ENCODE measurements around the gene HFE. TPM values are rescaled to one million over a fixed set of nuclear protein-coding genes. Genes with fewer than 3 reads are reported as not detected.

The HFE gene
- total RNA-seq, 1 donor from 2014 or later: 2.6 TPM

DNA sequence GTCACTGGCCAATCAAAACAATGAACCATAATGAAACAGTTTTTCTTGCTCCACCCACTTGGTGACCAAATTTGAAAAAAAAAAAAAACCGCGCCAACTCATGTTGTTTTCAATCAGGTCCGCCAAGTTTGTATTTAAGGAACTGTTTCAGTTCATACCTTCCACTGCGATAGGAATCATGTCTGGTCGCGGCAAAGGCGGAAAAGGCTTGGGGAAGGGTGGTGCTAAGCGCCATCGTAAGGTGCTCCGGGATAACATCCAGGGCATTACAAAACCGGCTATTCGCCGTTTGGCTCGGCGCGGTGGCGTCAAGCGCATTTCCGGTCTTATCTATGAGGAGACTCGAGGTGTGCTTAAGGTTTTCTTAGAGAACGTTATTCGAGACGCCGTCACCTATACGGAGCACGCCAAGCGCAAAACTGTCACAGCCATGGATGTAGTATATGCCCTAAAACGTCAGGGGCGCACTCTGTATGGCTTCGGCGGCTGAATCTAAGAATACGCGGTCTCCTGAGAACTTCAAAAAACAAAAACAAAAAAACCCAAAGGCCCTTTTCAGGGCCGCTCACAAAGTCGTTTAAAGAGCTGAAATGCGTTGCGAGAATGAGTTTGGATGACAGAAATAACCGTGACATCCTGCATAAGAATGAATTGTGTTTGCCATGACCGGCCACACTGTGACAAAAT, 16.7 kb downstream of the HFE start:
- no peaks in the 10 kb centered on the region for H3K9me3 Mint-ChIP-seq
- DNase-seq (ENCODE audit: extremely low spot score, unreplicated experiment): peak; percentile 77
- peak; percentile 66 for TF ChIP-seq CTCF (conservative IDR thresholded peaks at IDR 0.05)
- peak overlapping the region; percentile 95 for H3K4me3 Mint-ChIP-seq
- no peaks in the 10 kb centered on the region for H3K36me3 Mint-ChIP-seq
- peaks cover 11% of the 10 kb centered on the region for H3K4me1 Mint-ChIP-seq (ENCODE audit: unreplicated experiment)
- peaks cover 6% of the 10 kb centered on the region for H3K27me3 Mint-ChIP-seq
- H3K27ac Mint-ChIP-seq: peak overlapping the region; percentile 99

GRCh38 chr6:26104457-26105108, 17.4 kb downstream of the HFE start:
- H3K27me3 Mint-ChIP-seq: peaks cover 6% of the 10 kb centered on the region

DNA sequence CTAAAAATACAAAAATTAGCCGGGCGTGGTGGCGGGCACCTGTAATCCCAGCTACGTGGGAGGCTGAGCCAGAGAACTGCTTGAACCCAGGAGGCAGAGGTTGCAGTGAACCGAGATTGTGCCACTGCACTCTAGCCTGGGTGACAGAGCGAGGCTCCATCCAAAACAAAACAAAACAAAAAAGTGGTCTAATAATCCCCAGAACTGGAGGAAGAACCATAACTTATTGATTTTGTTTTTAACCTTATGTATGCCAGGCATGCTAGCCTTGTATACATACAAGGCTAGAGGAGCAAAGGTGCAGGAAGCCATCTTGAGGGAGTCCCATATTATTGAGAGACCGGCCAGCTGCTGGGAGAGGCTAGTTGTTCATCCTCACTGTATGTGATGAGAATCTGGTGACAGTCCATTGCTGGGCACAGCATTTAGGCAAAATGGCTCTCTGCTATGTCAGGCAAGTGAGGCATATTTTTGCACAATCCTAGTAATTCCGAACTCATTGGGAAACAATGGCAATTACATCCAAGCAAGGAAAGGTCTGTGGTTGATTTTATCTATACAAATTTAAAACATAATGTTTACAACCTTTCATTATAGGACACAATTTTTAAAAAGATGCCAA, 18.0 kb downstream of the HFE start:
- TF ChIP-seq CTCF (conservative IDR thresholded peaks at IDR 0.05): no peak
- H3K4me1 Mint-ChIP-seq (ENCODE audit: unreplicated experiment): peaks cover 15% of the 10 kb centered on the region
- no peak for DNase-seq (ENCODE audit: extremely low spot score, unreplicated experiment)
- H3K36me3 Mint-ChIP-seq: no peaks in the 10 kb centered on the region
- H3K4me3 Mint-ChIP-seq: no peak overlapping the region
- H3K27me3 Mint-ChIP-seq: peaks cover 6% of the 10 kb centered on the region
- no peak overlapping the region for H3K27ac Mint-ChIP-seq
- no peaks in the 10 kb centered on the region for H3K9me3 Mint-ChIP-seq

More at GRCh38 chr6:26104457-26105108, 17.4 kb downstream of the HFE start:
- Mint-ChIP-seq H3K4me1 (ENCODE audit: unreplicated experiment) (peaks cover 13% of the 10 kb centered on the region), H3K4me3 (peak overlapping the region; percentile 95), H3K9me3 (no peaks in the 10 kb centered on the region), H3K36me3 (no peaks in the 10 kb centered on the region), H3K27ac (peak overlapping the region; percentile 99)
- no peak for DNase-seq (ENCODE audit: extremely low spot score, unreplicated experiment)
- no peak for TF ChIP-seq CTCF (conservative IDR thresholded peaks at IDR 0.05)

DNA sequence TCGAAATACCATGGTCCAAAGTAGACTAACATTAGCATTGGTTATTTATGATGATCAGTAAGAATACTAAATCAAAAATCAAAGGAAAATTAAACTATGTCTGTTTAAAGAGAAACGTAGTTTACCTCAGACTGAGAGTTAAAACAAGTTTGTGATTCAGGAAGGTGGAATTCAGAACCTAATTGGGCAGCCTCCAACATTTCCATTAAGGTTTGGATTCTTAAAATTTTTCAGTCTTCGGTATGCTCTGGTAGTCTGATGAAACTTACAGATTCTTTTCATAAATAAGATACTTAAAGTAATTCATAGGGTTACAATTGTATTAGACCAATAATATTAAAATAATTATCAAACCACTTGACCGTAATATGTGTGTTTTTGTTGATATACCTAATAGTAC, 18.6 kb downstream of the HFE start:
- peaks cover 15% of the 10 kb centered on the region for H3K4me1 Mint-ChIP-seq (ENCODE audit: unreplicated experiment)

GRCh38 chr6:26107935-26108334, 20.7 kb downstream of the HFE start:
- no peak overlapping the region for H3K4me3 Mint-ChIP-seq
- H3K36me3 Mint-ChIP-seq: no peaks in the 10 kb centered on the region
- no peak for TF ChIP-seq CTCF (conservative IDR thresholded peaks at IDR 0.05)
- no peak overlapping the region for H3K27ac Mint-ChIP-seq
- peaks cover 6% of the 10 kb centered on the region for H3K27me3 Mint-ChIP-seq
- peaks cover 15% of the 10 kb centered on the region for H3K4me1 Mint-ChIP-seq (ENCODE audit: unreplicated experiment)
- H3K9me3 Mint-ChIP-seq: no peaks in the 10 kb centered on the region
- no peak for DNase-seq (ENCODE audit: extremely low spot score, unreplicated experiment)

More for the DNA sequence above, 18.6 kb downstream of the HFE start:
- Mint-ChIP-seq H3K4me3 (no peak overlapping the region), H3K9me3 (no peaks in the 10 kb centered on the region), H3K27me3 (peaks cover 6% of the 10 kb centered on the region), H3K27ac (no peak overlapping the region), H3K36me3 (no peaks in the 10 kb centered on the region)
- no peak for TF ChIP-seq CTCF (conservative IDR thresholded peaks at IDR 0.05)
- DNase-seq (ENCODE audit: extremely low spot score, unreplicated experiment): no peak

Measured in type B pancreatic cell (in vitro differentiated cells).